NCI-H2107 treated with DMSO at 0.1 percent for 48 hours (cell line): ENCODE results near the gene SMIM24.
"Not testable (repeated sequence)": the region's sequence is repeated elsewhere in the genome, so short reads cannot be mapped to it uniquely, and the experiment has no call there.

Experiments used
- DNase-seq: peaks from one replicate; lab custom pipeline; 2025; ENCODE audit not compliant: unreplicated experiment; lab: John Stamatoyannopoulos, UW

Gene SMIM24

DNA sequence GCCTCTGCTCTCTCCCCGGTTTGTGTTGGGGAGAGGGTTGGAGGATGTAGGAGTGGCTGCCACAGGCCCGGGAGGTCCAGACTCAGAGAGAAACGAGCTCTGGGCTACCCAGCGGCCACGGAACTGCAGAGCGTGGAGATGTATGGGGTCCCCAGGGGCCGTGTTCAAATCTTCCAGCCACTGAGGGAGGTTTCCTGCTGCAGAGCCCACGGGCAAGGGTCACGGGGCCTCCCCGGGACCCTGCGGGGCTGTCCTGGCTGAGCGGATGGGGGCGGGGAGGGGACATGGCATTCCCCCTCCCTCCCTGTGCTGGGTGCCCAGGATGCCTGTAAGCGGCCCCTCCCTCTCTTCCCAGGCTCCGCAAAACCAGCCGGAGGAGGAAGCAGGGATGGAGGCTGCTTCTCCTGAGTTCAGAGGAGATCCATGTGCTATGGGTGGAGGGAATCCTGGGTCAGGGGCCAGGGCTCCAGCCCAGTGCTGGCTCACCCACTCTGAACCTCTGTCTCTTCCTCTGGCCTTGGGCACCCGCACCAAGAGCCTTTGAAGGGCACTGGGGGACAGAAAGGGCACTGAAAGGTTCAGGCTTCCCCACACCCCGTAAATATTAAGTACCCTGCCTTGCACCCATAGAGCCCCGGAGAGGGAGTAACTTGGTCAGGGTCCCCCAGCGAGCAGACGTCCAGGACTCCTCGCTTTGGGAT, 22.6 kb downstream of the SMIM24 start:
- no peak for DNase-seq

DNA sequence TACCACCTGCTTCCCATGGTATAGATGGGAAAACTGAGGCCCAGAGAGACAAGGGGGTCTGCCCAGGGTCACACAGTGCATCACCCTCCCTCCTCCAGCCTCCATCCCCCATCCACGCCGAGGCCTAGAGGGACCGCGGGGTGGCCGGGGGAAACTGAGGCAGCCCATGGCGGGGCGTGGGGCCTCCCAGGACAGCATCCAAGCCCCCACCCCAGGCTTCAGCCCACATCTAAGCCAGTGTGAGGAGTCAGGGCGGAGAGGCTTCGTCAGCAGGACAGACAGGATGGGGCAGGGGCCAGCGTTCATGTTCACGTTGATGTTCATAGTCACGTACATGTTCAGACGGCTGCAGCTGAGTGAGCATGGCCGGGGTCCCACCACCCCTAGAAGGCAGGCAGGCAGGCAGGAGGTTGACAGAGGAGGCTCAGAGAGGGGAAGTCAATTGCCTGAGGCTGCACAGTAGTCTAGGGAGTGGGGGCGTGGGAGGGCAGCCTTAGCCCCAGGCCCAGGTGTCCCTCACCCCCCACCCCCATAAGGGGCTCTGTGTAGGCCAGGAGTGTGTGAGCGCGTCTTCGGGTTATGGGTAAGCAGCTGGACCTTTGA, 23.3 kb downstream of the SMIM24 start:
- DNase-seq: no peak

DNA sequence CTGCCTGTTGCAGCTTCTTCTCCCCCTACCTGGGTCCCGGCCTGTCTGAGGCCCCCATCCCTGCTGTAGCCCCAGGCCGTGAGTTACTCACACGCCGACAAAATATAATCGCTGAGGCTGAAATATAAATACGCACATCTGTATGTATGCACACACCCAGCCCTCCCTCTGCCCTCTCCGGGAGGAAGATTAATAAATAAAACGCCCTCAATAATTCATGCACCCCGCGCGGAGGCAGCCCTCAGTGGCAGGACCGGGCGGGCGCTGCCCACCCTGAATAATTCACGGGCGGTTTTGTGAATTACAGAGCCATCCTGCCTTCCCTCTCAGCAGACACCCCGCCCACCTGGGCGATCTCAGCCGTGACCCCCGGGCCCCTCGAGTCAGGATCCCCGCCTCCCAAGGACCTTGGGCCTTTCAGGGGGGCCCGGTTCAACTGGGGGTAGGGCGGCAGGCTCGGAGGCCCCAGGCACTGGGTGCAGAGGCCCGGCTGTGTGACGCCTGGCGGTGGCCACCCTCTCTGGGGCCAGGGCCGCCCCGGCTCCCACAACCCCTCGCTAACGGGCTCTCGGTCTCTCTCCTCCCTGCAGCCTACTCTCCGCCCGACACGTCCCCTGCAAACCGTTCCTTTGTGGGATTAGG, 24.2 kb downstream of the SMIM24 start:
- DNase-seq: no peak

DNA sequence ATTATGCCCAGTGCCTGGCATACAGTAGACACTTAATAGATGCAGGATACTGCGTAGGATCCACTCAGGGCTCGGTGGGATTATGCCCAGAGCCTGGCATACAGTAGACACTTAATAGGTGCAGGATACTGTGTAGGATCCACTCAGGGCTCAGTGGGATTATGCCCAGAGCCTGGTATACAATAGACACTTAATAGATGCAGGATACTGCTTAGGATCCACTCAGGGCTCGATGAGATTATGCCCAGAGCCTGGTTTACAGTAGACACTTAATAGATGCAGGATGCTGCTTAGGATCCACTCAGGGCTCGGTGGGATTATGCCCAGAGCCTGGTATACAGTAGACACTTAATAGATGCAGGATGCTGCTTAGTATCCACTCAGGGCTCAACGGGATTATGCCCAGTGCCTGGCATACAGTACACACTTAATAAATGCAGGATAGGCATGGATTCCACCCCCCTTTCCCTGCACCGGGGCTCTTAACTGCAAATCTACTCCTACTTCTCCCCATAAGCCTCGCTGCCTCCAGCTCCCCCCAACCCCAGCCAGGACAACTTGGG, 24.9 kb downstream of the SMIM24 start:
- no peak for DNase-seq

DNA sequence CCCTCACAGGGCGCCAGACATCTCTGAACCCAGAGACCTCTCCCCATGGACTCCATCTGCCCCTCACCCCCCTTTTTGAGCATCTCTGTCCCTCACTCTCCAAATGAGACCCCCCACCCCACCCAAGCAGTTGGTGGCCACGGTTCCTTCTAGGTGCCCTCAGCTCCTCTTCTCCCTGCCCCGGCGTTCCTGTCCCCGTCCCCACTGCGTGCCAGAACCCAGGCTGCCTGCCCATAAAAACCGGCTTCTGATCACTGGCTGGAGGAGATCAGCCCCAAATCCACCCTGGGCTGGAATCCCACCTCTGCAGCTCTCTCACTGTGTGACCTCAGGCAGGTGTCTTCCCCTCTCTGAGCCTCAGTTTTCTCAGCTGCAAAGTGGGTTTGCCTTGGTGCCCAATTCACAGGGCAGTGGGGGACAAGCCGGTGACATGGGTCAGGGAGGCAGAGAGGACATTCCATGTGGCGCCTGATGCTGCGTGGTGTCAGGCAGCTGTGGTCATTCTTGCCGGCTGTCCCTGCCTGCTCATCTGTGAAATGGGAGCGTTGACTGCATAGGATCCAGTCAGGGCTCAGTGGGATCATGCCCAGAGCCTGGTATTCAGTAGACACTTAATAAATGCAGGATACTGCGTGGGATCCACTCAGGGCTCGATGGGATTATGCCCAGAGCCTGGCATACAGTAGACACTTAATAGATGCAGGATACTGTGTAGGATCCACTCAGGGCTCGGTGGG, 25.5 kb downstream of the SMIM24 start:
- no peak for DNase-seq

- DNase-seq: no peak
Observed at GRCh38 chr19:3453840-3454239, 26.5 kb downstream of the SMIM24 start.

- DNase-seq: not testable (repeated sequence)
Observed at GRCh38 chr19:3452942-3453214, 27.4 kb downstream of the SMIM24 start.

- no peak for DNase-seq
Observed at GRCh38 chr19:3452171-3452941, 28.0 kb downstream of the SMIM24 start.

- DNase-seq: no peak
Observed at GRCh38 chr19:3451451-3451866, 28.9 kb downstream of the SMIM24 start.

DNA sequence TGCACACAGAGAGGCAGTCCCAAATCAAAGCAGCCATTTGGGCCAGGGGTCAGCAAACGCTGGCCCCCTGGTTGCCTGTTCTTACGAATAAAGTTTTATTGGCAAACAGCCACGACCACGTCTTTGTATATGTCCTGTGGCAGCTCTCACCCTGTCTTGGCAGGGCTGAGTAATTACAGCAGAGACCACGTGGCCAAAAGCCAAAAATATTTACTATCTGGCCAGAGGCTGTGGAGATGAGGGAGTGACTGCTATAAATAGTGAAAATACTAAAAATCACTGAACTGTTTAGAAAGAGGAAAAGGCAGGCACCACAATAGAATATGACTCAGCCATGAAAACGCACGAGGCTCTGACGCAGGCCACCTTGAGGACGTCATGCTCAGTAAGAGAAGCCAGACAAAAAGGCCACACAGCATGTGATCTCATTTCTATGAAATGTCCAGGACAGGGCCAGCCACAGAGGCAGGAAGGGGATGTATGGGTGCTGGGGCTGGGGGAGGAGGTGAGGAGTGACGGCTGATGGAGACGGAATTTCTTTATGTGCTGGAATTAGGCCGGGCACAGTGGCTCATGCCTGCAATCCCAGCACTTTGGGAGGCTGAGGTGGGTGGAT, 29.4 kb downstream of the SMIM24 start:
- no peak for DNase-seq

- DNase-seq: no peak
Observed at GRCh38 chr19:3448616-3449334, 31.6 kb downstream of the SMIM24 start.

DNA sequence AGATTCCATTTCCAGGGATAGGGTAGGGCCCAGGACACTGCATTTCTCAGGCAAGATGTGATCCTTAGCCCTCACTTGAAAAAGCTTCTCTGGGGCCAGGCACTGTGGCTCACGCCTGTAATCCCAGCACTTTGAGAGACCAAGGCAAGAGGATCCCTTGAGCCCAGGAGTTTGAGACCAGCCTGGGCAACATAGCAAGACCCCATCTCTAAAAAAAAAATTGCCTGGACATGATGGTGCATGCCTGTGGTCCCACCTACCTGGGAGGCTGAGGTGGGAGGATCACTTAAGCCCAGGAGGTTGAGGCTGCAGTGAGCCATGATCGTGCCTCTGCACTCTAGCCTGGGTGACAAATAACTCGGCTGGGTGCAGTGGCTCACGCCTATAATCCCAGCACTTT, 33.7 kb downstream of the SMIM24 start:
- not testable (repeated sequence) for DNase-seq

- no peak for DNase-seq
Observed at GRCh38 chr19:3444695-3445234, 35.6 kb downstream of the SMIM24 start.

DNA sequence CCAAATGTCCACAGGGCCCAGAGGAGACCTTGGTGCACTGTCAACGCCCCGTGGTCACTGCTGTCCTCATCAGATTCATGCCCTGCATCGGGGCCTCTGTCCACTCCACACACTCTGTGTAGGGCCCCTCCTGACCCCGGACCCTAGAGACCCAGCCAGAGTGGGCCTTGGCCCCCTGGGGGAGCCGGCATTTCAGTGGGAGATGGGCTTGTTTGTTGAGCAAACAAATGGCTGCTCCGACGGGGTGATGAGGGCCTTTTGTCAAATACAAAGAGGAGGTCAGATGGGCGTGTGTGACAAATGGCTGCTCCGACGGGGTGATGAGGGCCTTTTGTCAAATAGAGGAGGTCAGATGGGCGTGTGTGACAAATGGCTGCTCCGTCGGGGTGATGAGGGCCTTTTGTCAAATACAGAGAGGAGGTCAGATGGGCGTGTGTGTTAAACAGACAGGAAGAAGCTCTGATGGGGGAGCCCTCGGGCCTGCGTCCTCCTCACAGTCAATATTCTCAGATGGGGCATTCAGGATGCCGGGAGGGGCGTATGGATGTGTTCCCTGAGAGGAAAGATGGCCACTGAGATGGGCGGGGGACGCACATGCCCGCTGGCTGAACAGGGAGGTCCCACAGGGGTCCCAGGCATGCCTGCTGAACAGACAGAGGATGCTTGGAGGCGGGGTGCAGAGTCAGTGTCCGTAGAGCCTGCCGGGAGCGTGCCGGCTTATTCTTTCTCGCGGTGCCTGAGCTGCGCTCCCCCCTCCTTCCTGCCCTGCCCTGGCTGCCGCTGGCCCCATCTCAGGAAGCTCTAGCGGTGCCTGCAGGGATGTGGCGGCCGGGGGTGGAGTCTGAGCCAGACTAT, 36.3 kb downstream of the SMIM24 start:
- DNase-seq: no peak

GRCh38 chr19:3442487-3443071, 37.7 kb downstream of the SMIM24 start:
- no peak for DNase-seq

- DNase-seq: no peak
Observed at GRCh38 chr19:3441986-3442329, 38.4 kb downstream of the SMIM24 start.

DNA sequence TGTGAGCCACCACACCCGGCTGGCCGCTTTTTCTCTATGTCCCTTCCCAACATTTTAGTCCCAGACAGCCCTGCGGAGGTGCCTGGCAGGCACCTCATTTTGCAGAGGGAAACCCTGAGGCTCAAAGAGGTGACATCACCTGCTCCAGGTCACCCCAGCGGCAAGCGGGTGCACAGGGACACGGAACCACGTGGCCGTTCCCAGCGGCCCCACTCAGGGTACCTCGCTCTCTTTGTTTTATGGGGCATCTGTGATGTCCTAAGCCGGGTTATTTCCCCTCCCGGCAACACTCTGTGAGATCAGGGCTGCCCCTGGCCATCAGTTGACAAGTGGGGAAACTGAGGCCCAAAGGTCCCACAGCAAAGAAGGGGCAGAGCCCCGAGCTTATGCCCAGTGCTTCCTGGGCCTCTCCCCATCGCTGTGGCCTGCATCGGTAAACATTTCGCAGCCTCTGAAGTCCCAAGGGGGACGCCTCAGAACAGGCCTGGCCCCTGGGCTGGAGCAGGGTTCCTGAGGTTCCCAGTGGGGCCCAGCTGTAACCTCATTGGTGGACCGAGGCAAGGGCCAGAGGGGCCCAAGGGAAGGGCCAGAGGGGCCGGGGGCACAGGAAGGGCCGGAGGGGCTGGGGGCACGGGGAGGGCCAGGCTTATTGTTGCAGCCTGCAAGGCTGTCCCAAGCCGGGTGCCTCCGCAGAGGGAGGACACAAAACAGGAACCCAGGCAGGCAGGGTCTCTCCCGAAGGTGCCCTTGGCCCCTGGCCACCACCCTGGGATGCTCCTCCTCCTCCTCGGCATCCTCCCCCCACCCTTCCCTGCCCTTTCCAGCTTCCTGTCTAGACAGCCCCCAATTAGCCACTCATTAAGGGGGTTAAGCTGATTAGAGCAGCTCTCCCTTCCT, 39.0 kb downstream of the SMIM24 start:
- no peak for DNase-seq
